ENCODE data around the gene RPL12.
A peak's percentile ranks its signal among the peaks of the same experiment; 100 is the strongest.

The RPL12 gene

DNA sequence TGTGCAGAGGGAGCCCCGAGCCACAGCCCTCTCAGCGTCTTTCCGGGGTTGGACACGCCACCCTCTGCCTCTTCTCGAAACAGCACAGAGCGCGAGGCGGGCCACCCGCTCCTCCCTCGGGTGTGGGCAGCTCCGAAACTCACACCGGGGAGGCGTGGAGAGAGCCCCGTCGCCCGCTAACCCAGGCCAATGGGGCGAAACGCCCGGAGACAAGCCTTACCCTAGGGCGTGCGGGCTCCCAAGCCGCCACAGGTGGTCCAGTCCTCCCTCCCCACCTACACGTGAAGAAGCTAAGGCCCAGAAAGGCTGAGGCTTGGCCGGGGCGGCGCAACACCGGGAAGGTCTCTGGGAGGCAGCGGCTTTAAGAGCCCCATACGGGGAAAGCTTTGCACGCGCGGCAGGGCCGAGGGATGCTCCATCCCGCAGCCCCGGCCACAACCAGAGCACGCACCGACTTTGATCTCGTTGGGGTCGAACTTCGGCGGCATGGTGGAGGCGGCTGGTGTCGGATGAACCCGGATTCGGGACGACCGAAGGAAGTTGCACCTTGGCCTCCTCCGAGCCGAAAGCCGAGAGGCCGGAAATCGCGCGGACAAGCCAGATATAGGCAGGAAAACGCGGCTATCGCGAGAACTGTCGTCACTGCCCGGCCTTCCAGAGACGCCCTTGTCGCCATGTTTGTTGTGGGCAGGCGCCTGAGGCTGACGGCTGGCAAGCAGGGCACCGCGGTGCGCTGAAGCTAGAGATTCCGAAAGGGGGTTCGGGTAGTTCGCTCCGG is at the start of gene RPL12, which contains the start of gene LRSAM1:
TSS of gene RPL12 (minus strand) at position 577 of the 778 bp plus-strand sequence. CDS start at position 488, 89 bp downstream.
TSS of gene LRSAM1 (plus strand) at position 681 of the 778 bp plus-strand sequence. CDS start 3,018 bp downstream, outside the sequence.
- peak; percentile 64 for DNase-seq

GRCh38 chr9:127500862-127501261 is 49.7 kb upstream of the RPL12 start:
- no peak for DNase-seq

DNA sequence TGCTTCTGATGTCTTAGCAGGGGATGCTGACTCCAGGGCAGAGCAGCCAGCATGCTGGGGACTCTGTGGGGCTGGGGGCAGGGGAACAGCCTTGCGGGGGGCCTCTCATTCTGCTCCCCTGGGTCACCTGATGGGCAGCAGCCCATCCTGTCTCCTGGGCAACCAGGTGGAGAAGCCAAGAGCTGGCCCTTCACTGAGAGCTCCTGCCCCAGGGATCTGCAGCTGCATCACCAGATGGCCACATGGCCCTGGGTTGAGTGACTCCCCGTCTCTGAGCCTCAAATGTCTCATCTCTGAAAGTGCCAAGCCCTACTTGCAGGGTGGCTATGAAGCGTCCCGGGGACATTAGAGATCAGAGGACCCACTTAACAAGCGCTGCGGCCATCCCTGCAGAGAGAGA is 49.2 kb upstream of the RPL12 start:
- DNase-seq, result peak; percentile 26

DNA sequence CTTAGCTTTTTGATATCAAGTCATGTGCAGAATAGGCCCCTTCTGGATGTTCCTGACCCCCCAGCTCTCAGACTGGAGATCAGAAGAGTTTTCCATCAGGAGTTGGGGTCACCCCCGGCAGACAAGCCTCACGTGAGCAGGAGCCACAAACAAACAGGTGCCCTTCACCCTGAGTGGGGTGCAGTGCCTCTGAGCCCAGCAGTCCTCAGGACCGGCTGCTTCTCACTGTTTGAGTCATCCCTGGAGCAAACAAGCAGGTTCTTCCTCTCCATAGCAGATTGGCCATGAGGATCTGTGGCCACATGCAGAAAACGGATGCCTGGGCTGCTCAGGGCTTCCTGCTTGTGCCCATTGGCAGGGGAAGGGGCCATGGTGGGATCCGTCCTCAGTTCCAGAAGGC is 47.1 kb upstream of the RPL12 start:
- DNase-seq, result no peak

DNA sequence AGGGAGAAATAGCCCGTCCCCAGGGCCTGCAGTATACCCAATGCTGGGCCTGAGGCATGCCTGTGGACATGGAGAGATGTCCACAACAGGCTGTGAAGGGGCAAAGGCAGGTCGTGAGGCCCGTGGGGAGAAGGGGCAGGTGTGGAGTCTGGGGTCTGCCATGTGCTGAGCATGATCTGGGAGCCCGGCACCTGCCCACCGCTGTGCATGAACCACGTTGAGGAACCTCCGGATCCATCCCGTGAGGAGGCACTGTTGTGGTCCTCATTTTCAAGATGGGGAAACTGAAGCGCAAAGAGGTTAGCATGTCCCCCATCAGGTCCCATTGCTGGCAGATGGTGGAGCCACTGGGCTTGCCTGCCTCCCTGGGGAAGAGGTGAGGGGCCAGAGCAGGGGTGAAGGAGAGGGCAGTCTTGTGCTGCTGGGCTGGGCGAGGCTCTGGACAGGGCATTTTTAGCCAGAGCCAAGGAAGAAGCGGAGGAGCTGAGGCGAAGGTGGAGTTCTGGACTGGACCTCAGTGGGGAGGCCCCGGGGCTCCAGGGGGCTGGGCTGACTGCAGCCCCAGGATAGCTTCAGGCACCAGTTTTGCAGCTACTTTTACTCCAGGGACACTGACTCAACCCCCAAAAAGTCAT is 46.6 kb upstream of the RPL12 start:
- no peak for DNase-seq

DNA sequence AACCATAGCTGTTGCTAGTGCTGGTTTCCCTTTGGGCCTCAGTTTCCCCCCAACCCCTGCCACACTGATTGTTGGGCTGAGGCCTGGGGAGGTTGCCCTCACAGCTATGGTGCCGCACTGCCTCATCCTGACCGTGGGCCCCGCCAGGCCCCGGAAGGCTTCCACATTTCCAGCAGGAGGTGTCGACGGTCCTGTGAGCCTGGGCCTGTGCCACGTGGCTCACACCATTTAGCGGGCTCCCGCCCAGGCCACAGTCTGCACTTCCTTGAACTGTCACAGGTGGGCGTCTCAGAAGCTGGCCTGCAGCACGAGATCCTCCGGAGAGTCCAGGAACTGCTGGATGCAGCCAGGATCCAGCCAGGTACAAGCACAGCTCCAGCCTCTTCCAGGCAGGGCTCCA is 45.8 kb upstream of the RPL12 start:
- DNase-seq, result no peak

- DNase-seq, result peak; percentile 61
These were observed 44.8 kb upstream of the RPL12 start for GRCh38 chr9:127495884-127496555.

GRCh38 chr9:127494304-127494702 is 43.1 kb upstream of the RPL12 start:
- no peak for DNase-seq

DNA sequence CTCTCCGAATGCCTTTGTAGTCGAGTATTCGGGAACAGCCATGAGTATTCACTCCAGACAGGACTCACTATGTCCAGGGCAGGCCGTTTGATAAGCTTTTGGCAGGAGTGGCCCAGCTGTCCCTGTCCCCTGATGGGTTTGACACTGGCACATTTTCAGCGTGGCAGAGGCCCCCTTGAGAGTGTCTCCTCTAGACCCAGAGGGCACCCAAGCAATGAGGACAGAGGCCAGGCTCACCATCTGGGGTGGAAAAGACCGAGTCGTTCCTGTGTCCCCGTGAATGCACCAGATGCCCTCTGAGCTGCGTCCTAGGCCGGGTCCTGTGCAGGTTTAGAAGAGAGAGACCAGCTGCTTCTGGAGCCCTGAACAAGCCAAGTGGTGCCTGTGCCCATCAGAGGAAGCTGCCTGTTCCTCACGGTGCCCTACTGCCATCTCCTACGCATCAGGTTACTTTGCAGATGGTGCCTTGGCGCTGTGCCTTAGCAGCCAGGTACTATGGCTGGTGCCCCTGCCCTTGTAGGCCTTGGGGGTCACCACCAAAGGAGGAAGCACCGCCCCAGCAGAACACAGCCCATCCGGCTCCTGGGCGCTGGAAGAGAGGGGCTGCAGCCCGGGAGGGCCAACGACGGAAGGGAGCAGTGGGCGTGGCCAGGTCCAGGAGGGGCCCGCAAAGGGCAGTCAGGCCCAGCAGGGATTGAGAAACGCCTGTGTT is 42.5 kb upstream of the RPL12 start:
- peak; percentile 81 for DNase-seq

GRCh38 chr9:127492616-127493015 is 41.4 kb upstream of the RPL12 start:
- DNase-seq, result no peak

- no peak for DNase-seq
These were observed 40.3 kb upstream of the RPL12 start for GRCh38 chr9:127491516-127491915.

GRCh38 chr9:127490535-127491230 is 39.5 kb upstream of the RPL12 start:
- DNase-seq, result no peak

GRCh38 chr9:127489471-127490115 is 38.4 kb upstream of the RPL12 start:
- no peak for DNase-seq

- DNase-seq, result no peak
These were observed 37.7 kb upstream of the RPL12 start for GRCh38 chr9:127488946-127489345.

- DNase-seq, result no peak
These were observed 34.8 kb upstream of the RPL12 start for GRCh38 chr9:127485995-127486394.

- no peak for DNase-seq
These were observed 31.5 kb upstream of the RPL12 start for GRCh38 chr9:127482662-127483061.

DNA sequence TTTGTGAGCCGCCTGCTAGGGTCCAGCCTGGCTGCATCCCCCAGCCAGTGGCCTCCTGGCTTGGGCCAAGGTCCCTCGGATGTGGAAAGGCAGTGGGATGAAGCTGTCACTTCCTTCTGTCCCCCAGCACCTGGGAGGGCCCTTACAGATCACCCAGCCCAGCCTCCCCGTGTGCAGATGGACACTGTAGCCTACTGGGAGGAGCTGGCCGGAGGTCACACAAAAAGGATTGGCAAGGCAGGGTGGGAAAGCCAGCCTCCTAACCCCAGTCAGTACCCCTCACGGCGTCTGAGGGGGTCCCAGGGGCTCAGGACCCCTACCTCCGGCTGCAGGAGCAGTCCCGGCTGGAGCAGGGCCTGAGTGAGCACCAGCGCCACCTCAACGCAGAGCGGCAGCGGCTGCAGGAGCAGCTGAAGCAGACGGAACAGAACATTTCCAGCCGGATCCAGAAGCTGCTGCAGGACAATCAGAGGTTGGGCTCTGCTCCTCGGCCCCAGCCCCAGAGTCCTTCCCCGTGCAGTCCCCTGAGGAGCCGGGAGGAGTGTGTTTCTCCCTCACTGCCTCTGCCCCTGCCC is 28.4 kb upstream of the RPL12 start:
- DNase-seq, result no peak

DNA sequence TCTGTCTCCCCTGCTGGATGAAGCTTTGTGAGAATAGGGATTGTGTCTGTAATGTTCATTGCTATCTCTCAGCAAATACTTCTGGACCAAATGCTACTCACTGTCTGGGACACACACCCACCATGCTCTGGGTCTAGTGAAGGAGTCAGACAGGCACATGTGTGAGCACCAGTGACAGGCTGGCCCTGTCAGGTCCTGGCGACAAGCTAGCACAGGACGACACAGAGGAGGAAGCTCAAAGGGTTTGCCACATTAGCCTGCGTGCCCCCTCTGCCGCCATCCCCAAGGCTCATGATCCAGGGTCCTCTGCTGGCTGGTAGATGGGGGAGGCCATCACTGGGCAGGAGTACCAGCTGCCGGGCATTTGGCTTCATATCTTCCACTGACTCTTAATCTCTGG is 23.4 kb upstream of the RPL12 start:
- no peak for DNase-seq

DNA sequence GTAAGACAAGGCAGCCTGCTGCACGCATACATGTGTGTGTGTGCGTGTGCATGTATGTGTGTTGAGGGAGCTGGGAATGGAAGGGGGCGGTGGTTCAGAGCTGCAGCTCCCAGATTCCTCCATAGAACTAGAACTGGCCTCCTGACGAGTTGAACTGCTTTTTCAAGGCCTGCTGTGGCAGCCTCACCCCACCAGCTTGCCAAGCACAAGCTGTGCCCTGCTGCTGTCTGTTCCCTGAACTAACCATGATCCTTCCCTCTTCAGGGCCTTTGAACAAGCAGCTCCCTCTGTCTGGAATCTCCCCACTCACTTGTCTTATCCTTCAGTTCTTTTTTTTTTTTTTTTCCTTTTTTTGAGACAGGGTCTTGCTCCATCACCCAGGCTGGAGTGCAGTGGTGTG is 22.7 kb upstream of the RPL12 start:
- DNase-seq, result no peak

DNA sequence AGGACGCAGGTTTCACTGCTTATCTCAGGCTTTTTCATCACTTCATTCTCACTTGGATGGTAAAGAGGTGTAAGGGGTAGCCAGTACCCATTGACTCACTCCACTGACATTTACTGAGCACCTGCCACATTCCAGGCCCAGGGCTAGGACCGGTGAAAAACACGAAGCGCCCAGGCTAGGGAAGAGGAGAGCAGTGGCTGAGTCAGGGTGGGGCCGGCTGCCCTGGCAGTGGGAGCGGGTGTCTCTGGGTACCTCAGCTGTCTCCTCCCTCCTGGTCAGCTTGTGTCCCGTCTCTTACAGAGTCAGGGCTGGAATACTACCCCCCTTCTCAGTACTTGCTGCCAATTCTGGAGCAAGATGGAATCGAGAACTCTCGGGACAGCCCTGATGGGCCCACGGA is 22.3 kb upstream of the RPL12 start:
- no peak for DNase-seq

DNA sequence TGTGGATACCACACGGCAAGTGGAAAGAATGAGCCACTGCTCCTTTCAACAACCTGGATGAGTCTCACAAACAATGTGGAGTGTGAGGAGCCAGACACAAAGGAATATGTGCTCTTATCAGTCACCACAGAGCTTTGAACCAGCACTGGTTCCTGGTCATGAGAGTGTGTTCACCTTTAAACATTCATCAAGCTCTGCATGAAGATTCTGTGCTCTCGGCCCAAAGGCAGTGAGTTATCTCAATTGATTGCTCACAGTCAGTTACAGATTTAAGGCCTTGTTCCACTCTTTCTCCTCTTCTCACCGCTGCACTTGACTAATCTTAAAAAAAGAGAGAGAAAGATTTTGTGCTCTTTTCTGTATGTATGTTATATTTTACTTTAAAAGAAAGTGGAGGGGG is 19.5 kb upstream of the RPL12 start:
- no peak for DNase-seq

DNA sequence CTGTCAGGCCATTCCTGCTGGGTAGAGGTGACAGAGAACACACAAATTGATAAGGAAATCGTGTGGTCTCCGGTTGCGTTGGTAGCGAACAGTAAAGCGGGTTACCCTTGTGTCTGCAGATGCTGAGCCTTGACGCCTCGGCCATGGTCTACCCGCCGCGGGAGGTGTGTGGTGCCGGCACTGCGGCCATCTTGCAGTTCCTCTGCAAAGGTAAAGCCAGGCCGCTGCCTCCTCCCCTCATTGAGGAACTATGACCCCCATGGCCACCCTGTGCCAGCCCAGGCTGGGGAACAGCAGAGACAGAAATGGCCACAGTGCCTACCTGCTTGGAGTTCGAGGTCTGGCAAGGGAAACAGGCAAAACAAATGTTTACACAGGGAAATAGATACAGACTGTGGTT is 16.4 kb upstream of the RPL12 start:
- no peak for DNase-seq
